ENCODE data around the gene RPS6KA5. TPM values are rescaled to one million over a fixed set of nuclear protein-coding genes. Genes with fewer than 3 reads are reported as not detected.
"Not testable (repeated sequence)": the region's sequence is repeated elsewhere in the genome, so short reads cannot be mapped to it uniquely, and the experiment has no call there.

Gene RPS6KA5
- total RNA-seq, 4 donors from 2014 or later, result 3.1 to 10.5 (median 8.1) TPM

DNA sequence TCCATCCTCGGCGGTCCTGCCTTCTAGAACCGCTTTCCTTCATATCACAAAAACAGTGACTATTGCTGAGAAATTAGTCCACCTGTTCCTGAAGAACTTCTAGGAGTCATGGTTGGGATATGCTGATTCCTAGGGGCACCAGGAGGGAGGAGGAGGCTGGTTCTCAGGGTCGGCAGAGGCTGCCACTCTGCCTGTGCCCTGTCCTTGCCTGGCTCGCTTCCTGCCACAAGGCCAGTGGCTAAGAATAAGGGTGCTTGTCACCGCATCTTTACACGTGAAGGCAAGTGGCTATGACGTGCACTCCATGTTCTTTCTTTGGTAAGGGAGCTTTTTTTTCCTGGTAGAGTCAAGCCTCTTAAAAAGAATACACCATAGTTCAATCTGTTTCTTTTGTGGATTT lies 34.7 kb upstream of the RPS6KA5 start:
- 80% methylated on average over 8 of the region's 8 CpGs for WGBS, 2 donors

DNA sequence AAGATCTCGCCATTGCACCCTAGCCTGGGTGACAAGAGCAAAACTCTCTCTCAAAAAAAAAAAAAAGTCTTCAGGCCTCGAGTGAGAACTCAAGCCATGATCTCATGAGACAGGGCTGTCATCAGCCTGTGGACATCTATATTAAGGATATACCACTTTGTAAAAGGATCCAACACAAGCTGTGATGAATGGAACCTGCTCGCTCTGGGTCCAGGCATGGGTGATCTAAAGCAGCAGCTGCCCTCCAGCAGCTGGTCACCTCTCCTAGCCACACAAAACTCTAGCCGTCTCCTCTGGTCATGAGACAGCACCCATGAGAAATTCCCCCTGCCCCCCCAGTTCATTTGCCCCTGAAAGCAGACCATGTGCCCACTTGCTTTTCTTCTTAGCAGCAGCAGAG lies 34.3 kb upstream of the RPS6KA5 start:
- H3K4me1 ChIP-seq, result peaks cover 0 to 4% (median 0%) of the 10 kb centered on the region in 3 donors
- 70 to 93% methylated on average over 2 to 4 of the region's 4 CpGs for WGBS, 2 donors
- H3K9me3 ChIP-seq, result no peaks in the 10 kb centered on the region
- intact Hi-C loops (cut with DNase I), result no loop called here
- H3K36me3 ChIP-seq, result no peaks in the 10 kb centered on the region
- TF ChIP-seq, protein P1, sequence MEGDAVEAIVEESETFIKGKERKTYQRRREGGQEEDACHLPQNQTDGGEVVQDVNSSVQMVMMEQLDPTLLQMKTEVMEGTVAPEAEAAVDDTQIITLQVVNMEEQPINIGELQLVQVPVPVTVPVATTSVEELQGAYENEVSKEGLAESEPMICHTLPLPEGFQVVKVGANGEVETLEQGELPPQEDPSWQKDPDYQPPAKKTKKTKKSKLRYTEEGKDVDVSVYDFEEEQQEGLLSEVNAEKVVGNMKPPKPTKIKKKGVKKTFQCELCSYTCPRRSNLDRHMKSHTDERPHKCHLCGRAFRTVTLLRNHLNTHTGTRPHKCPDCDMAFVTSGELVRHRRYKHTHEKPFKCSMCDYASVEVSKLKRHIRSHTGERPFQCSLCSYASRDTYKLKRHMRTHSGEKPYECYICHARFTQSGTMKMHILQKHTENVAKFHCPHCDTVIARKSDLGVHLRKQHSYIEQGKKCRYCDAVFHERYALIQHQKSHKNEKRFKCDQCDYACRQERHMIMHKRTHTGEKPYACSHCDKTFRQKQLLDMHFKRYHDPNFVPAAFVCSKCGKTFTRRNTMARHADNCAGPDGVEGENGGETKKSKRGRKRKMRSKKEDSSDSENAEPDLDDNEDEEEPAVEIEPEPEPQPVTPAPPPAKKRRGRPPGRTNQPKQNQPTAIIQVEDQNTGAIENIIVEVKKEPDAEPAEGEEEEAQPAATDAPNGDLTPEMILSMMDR (IDR thresholded peaks at IDR 0.05), result no peak
- TF ChIP-seq POLR2A (IDR thresholded peaks at IDR 0.05), result no peak
- DNase-seq, result no peak
- H3K27ac ChIP-seq, result no peak overlapping the region
- H3K27me3 ChIP-seq, result no peaks in the 10 kb centered on the region
- H3K4me3 ChIP-seq, result no peak overlapping the region

More for the DNA sequence above, 34.7 kb upstream of the RPS6KA5 start:
- Histone ChIP-seq H3K27me3 (no peaks in the 10 kb centered on the region), H3K36me3 (no peaks in the 10 kb centered on the region), H3K4me3 (no peak overlapping the region), H3K9me3 (no peaks in the 10 kb centered on the region), H3K27ac (no peak overlapping the region), H3K4me1 (peaks cover 0 to 4% (median 0%) of the 10 kb centered on the region in 3 donors)
- intact Hi-C loops (cut with DNase I), result no loop called here
- no peak for DNase-seq
- TF ChIP-seq, protein P1 (IDR thresholded peaks at IDR 0.05), result no peak
- TF ChIP-seq POLR2A (IDR thresholded peaks at IDR 0.05), result no peak

DNA sequence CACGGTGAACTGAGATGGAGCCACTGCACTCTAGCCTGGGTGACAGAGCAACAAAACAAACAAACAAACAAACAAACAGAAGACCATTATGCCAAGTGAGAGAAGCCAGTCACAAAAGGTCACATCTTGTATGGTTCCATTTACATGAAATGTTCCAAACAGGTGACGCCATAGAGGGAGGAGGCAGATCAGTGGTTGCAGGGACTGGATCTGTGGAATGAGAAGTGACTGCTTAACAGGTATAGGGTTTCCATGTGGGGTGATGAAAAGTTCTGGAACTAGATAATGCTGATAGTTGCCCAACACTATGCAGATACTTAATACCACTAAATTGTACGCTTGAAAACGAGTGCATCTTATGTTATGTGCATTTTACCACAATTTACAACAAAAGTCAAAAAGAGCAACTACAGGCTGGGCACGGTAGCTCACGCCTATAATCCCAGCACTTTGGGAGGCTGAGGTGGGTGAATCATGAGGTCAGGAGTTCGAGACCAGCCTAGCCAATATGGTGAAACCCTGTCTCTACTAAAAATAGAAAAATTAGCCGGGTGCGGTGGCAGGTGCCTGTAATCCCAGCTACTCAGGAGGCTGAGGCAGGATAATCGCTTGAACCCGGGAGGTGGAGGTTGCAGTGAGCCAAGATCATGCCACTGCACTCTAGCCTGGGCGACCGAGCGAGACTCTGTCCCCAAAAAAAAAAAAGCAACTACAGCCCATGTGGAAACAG lies 33.5 kb upstream of the RPS6KA5 start:
- DNase-seq; H3K36me3 ChIP-seq; intact Hi-C loops (cut with DNase I); H3K4me3 ChIP-seq; H3K4me1 ChIP-seq; H3K9me3 ChIP-seq; H3K27ac ChIP-seq; H3K27me3 ChIP-seq: not testable (repeated sequence)
- 85 to 88% methylated on average over 10 to 12 of the region's 14 CpGs for WGBS, 2 donors

DNA sequence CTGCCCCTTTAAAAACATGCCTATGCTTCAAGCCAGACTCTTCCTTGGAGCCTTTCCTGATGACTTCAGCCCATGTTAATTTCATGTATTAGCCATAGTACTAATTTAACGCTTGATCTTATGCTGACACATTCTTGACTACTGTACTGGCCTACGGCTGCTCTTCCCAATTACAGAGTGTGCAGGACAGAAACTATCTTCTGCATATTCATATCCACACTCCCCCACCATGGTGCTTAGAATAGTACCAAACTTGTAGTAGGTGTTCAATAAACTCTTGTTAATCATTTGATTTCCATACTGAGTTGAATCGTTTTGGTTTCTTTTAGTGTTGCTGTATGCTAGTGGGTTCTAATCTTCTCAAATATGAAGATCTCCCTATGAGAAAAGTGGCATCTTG lies 31.6 kb upstream of the RPS6KA5 start:
- WGBS, 2 donors, result 63 to 65% methylated on average over 3 of the region's 3 CpGs
- no peak for DNase-seq
- no peaks in the 10 kb centered on the region for H3K9me3 ChIP-seq
- H3K27ac ChIP-seq, result no peak overlapping the region
- H3K4me3 ChIP-seq, result no peak overlapping the region
- intact Hi-C loops (cut with DNase I), result no loop called here
- peaks cover 4 to 15% (median 8%) of the 10 kb centered on the region in 3 donors for H3K4me1 ChIP-seq
- TF ChIP-seq POLR2A (IDR thresholded peaks at IDR 0.05), result no peak
- TF ChIP-seq, protein P1 (IDR thresholded peaks at IDR 0.05), result no peak
- H3K36me3 ChIP-seq, result no peaks in the 10 kb centered on the region
- no peaks in the 10 kb centered on the region for H3K27me3 ChIP-seq

DNA sequence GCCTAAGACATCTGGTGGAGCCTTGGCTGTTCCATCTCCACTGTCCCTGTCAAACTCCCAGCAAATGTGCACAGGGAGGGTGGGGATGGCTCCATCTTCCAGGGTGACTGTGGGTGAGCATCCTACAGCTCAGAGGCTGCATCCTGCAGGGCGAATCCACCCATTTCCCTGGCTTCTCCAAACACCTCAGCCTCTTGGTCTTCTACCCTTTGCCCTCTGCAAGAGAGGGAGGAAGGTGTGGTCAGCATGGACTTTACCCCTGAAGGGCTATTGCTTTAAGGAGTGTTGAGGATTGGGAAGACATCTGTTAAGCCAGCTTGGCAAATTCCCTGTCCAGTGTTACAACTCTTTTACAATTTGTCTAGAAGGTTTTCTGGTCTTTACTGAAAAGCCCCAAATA lies 30.3 kb upstream of the RPS6KA5 start:
- intact Hi-C loops (cut with DNase I), result no loop called here
- Histone ChIP-seq H3K4me1 (peaks cover 4 to 21% (median 12%) of the 10 kb centered on the region in 3 donors), H3K36me3 (no peaks in the 10 kb centered on the region), H3K27ac (no peak overlapping the region), H3K27me3 (no peaks in the 10 kb centered on the region), H3K9me3 (no peaks in the 10 kb centered on the region), H3K4me3 (no peak overlapping the region)
- TF ChIP-seq, protein P1 (IDR thresholded peaks at IDR 0.05), result no peak
- TF ChIP-seq POLR2A (IDR thresholded peaks at IDR 0.05), result no peak
- no peak for DNase-seq
- WGBS, 2 donors, result 92 to 100% methylated on average over 1 of the region's 1 CpG
